HuH-7.5 (cell line): ENCODE measurements around the gene TLL1.

Experiments
- DNase-seq: peaks from one replicate; pipeline ENCODE4 v3.0.0; 2011; ENCODE audit warnings: low spot score

Gene TLL1

DNA sequence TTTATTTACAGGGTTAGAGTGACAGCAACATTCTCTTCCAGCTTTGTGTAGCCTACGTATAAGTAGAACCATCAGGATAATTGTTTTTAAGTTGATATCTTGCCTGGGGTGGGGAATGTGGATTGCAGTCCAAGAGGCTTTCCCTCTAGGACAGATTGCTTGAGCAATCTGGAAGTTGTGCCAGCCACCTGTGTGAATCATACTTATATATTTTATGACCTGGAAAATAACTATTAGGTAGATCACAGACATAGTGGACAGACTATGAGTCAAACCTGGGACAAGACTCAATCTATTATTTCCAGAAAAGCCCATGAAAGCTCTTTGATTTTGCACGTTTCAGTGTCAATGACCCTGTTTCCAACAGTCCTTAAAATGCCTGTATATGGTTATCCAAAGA lies 98.9 kb downstream of the TLL1 start:
- no peak for DNase-seq

DNA sequence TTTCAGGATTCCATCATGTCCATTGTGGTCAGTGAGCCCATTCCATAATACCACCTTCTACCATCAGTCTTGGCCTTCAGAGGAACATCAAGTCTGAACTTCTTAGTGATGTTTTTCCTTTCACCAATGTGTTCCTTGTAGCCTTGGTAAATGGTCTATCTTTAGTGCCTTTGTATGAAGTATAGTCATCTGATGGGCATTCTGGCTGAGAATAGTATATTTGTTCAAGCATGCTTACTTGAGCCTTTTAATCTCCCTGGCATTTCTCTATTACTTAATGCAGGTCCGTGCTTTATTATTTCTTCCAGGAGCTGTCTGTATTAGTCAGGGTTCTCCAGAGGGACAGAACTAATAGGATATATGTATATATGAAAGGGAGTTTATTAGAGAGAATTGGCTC lies 99.7 kb downstream of the TLL1 start:
- no peak for DNase-seq

DNA sequence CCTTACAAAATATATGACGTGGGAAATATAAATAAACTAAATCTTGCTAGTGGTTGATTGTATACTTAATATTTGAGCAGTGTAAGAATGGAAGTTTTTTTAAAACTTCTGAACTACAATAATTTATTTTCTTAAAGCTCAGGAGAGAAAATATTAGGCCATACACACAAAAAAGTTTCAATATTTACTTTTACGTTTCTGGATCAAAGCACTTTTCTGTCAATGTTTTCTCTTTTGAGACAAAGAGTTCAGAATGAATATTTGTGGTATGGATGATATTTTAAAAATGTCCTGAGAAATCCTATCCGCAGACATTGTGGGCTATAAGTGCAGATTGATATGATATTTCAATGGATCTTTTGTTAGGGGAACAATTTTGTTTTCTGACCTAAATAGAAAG lies 109.9 kb downstream of the TLL1 start:
- DNase-seq, result no peak

DNA sequence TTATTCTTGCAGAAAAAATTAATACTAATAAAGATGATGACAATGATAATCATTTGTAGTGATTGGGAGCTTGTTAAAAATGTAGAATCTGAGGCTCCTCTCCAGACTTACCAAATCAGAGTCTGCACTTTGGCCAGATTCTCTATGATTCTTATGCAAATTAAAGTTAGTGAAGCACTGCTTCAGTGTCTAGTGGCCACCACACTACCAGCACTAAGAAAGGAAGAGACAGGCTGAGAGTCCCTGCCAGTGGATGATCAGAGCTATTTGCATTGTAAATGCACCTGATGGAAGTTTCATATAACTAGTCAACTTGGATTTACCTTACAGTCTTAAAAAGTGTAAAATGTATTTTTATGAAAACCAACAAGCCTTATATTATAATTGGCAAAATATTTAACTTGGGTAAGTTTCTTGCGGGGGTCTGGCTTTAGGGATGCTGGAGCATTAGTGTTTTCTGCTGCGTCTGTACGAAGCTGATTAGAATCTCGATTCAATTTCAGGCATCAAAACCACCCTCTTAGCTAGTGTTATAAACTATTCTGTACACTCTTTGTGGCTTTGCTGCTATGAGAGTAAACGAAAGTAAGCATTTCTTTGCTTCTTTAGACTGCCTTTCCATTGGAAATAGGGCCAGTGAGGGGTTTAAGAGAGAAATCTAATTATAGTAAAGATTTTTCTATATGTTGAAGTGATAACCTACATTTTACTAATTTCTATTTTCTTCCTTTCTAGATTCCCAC lies 114.1 kb downstream of the TLL1 start:
- no peak for DNase-seq

DNA sequence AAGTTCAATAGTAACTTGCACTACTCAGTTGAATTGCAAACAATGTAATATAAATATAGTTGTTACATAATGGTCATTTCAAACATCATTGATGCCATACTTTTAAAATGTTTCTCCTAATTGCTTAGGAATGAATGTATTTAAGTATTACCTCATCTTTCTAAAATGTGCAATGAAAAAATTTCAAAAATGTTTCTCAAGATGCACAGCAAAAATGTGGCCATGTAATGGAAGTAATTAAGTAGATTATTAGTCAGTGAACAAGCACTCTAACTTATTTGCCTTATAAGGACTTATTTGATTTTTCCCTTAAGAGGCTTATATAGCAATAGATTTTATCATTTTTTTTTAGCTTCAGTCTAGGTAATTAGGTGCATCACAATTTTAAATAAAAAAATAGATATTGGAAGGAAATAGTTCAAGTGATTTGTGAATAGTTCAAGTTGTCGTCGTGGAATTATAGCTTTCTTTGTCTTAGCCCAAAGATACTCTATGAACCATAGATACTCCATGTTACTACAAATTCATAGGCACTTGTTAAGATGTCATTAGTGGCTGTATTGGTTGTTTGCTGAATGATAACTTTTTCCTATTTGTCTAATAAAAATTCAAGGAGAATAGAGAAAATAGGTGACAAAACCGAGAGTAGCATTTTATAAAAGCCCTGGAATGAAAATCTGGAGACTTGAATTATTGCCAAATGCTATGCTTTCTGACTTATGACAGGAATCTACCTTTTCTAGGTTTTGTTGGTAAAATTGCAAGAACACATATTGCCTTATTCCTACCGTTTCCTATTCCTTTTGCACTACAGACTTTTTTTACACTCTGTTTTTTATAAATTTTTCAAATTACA lies 118.5 kb downstream of the TLL1 start:
- DNase-seq, result no peak

DNA sequence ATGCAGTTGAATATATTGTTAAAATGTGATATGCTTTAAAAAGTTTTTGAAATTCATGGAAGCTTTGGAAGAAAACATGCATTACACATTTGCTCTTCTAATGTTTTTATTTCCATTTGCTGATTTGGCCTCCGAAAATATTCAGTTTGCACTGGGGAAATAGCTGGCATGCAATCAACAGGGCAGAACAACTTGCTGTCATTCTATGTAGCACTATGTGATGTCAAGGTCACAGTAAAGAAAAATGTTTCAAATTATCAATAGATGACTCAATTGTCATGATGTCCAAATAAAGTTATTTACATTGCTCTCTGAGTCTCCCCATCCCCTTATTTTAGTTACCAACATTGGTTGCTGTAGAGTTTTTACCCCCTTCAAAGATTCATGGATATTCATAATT lies 119.2 kb downstream of the TLL1 start:
- no peak for DNase-seq

DNA sequence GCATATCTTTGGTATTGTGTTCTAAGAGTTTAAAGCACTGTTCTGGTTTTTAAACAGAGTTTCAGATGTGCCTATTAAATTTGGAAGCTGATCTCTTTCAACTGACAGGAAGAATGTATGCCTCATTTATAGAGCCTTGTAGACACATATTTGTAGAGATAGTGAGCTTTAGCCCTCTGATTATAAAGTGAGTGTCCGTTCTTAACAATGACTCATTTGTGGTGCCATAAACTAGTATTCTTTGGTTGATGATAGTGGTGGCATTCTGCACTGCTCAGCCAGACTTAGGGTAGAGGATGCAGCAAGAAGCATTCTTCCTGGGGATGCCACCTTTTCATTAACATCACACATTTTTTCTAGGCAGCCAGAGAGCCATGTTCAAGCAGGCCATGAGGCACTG lies 121.7 kb downstream of the TLL1 start:
- DNase-seq, result no peak

DNA sequence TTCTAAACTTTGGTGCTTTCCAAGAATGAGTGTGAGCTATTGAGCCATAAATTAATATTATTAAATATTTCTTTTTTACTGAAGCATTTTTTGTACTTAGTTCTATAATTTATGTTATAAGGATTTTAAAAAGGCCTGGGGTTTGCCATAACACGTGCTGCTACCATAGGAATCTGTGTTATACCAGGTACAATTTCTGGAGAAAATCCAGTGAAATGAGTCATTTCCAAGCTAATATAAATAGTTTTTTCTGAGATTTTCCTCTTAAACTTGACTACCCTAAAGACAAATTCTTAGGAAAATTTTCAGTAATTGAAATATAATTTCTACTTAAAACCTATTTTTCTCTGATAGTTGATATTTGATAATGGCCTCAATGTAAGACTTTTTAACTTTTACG lies 130.8 kb downstream of the TLL1 start:
- DNase-seq, result no peak

DNA sequence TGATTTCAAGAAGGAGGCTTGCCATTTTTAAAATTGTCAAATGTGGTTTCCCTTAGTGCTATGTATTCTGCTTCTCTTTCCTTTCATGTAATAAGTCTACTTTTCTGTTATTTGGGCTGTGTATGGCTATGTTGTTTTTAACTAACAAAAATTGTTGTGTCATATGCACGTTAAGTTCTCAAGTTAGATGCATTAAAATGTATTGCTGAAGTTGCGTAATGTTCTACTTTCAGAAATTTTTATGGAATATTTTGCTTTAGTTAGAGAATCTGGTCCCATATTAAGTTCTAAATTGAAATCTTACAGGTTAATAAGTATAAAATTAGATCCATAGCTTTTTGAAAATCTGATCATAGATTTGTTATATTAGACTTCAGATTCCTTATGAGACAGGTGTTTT lies 133.2 kb downstream of the TLL1 start:
- DNase-seq, result no peak

DNA sequence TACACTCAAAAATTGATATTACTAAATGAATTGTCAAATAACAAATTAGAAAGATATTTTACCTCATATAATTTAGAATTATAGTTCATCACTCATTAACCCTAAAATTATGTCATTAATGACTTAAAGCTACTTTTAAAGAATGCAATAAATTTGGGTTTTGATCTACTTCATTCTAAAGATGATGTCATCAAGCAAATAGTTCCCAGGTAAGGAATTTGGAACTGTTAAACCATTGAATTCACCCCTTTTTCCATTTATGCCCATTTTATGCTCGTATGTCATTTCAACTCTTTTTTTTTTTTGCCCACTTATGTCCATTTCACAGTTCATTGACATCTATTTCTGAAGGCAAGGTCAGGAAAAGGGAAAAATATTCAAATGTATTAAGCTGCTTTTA lies 135.5 kb downstream of the TLL1 start:
- DNase-seq, result no peak

DNA sequence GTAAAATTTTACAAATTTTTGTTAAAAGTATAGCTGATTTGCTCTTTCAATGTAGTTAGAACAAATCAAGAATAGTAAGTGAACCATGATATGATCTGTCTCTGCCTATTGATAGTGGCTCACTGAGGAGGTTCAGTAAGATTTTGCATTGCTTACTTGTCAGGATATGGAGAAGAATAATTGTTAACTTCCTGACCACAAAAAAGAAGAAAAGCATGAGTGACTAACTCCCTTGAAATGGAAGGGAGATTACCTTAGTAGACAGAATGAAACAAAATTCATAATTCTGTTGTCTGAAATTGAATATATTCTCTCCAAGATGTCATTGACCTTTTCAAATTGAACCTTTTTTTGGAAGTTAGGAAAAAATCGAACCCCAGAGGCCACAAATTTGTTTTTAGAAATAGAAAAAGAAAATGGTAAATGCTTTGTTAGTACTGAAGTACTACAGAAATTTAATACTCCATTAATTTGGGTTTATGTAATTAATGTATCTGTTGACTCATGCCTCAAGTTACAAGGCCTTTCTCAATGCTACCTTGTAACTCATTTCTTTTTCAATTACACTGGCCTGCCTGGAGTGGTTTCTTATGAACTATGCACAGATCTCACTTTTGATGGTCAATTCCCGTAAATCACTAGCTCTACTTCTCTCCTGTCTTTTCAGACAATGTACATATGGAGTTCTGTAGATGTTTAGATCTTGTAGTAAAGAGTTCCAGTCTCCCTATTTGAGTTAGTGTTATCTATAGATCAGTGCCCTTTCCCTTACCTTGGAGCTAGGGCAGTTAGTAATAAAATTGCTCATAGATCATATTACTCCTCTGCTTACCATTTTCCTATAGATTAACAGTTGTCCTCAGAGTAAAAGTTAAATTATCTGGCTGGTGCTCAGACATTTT lies 139.3 kb downstream of the TLL1 start:
- DNase-seq, result no peak

DNA sequence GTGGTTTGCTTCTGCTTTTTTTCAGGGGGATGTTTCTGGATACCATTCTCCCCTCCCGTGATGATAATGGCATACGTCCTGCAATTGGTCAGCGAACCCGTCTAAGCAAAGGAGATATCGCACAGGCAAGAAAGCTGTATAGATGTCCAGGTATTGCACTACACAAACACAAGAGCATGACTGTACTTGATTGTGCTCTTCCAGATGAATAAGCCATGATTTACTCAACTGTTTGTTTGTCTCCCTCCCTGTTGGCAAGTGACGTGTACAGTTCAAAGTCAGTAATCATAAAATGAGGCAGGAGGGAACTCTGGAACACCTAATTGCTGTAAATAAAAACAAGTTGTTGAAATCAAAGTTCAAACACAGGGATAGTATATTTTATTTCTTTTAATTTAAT lies 141.4 kb downstream of the TLL1 start:
- no peak for DNase-seq

DNA sequence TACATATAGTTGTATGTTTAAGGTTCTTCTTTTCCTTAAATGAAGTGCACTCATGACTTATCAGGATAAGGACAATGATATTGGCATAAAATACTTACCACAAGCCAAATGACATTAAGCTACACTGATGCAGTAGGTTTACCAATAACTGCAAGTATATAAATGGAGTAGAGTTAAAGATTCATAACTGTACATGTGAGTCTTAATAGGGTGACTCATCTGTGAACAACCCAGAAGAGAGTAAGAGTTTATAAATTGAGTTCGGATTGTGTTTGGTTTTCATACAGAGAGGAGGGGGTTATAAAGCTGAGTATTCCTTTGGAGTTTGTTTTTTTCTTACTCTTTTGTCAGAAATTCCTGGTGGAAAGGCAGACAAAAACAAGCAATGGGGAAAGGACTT lies 144.8 kb downstream of the TLL1 start:
- no peak for DNase-seq

DNA sequence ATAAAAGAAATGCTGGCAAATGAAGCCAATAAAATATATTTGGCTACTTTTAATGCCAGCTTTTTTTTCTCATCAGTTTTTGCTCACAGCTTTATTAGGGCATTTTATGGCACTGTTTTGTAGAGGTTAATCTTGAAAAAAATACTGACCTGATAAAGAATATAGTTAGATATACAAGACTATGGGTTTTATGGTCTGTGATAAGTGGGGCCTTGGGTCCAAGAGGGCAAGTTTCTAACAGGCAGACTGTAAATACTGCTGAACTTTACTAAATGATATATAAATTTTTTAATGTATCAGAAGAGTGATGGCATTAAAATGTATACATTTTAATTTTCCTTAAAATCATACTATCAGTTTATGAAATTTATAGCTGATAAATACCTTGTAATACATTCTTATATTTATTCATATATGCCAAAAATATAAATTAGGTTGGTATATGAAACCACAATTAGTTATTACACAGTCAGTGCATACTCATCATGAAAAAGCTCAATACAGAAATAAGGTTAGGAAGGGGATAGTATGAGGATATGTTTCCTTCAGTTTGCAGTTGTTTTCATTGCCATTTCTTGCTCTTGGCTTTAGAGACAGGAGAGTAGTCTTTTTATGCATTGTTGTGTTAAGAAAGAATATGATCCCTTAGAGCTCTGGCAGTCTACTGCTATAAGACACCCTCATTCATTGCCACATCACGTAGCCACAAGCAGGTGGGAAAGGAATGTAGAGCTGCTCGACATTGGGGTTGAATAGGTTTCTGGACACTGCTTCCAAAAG lies 146.6 kb downstream of the TLL1 start:
- DNase-seq, result no peak

DNA sequence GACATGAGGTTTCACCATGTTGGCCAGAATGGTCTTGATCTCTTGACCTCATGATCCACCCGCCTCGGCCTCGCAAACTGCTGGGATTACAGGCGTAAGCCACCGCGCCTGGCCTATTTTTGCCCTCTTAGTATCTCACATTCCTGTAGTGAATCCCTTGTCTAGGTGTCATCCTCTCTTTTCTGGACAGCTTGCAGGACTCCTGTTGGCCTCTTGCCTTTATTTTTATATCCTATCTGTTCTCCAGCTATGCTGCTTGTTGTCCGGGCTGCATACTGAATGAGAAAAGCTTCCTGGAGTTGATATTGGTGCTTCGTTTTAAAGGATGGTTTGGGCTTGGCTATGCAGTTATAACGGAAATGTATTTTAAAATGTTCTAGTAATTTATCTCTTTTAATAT lies 148.6 kb downstream of the TLL1 start:
- no peak for DNase-seq

DNA sequence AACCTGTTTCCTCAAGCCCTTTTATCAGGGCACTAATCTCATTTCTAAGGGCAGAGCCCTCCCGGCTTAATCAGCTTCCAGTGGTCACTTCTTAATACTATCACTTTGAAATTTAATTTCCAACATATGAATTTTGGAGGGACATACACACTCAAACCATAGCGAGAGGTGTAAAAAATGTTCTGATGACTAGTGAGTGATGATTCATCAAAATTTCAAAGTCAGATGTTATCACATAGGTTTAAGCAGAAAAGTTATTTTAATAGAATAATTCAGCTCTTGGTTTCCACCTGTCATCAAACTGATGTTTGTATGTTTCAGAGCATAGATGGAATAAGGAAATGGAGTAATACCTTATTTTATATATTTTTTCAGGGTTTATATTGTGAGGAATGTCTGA lies 161.9 kb downstream of the TLL1 start:
- no peak for DNase-seq

DNA sequence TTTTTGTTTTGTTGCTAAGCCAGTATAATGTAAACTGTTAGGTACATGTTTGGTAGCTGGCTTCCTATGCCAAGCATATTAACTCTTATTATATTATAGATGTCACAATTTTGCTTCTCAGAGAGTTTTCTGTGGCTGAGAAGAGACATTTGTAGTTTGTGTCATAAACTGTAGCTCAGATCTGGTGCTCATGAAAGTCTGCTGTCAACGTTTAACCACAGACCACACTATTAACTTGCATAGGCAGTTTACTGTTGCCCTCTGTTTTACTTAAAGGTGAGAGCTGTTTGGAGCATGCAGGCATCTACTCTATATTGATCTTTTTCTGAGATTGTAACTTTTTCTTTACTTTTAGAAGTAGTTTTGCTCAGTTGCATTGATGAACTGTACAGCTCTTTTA lies 166.8 kb downstream of the TLL1 start:
- no peak for DNase-seq

DNA sequence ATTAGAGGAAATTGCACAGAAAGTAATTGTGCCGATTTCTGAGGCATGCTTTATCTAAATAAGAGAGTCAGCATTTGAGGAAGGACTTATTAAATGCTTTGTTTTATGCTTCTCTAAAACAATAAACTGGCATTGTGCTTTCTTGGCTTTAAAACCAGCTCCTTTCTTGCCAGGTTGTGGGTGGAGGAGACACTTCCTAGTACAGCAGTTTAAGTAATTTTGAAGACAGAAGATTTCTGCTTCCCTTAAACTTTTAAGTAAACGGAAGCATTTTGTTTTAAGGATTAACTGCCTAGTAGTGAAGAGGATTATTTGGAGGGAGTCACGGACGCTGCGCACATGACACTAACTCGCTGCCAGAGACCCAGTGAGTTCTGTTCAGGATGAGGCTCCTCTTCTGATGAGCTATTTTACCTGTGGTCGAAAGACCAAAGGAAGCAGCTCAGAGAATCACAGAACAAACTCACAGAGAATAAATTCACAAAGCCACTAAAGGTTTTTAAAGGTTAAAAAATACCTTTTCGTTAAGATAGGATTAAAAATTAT lies 169.5 kb downstream of the TLL1 start:
- no peak for DNase-seq

DNA sequence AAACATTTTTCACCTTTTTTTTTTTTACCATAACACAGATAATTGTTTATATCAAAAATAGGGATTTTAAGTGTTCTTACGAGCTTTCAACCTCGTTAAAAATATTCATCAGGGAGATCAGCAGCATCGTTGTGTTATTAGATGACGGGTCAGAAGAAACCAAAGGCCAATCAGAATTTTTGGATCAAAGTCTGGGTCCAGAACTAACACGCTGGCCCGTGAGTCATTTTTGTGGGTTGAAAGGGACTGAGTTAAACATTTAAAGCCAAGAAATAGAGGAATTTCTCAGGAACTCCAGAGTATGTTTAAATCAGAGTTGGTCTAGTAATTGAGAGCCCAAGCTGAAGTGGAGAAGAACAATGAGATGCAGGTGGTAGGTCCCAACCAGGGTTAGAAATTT lies 170.8 kb downstream of the TLL1 start:
- DNase-seq, result no peak

DNA sequence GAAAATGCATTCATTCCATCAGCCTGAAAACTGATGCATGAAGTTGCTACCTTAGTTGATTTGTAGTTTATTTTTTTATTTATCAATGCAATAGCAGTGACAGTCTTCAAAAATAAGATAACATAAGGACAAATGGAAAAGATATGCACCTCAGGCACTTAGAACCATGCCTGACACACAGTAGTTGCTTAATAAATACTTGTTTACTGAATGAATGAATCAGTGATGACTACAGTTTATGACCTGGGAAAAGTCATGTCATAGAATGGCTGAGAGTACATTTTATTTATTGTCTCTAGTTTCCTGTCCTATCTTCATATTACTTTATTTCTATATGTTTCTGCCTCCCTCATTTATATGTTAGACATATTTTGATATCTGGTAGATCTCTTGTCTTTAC lies 171.8 kb downstream of the TLL1 start:
- DNase-seq, result no peak

DNA sequence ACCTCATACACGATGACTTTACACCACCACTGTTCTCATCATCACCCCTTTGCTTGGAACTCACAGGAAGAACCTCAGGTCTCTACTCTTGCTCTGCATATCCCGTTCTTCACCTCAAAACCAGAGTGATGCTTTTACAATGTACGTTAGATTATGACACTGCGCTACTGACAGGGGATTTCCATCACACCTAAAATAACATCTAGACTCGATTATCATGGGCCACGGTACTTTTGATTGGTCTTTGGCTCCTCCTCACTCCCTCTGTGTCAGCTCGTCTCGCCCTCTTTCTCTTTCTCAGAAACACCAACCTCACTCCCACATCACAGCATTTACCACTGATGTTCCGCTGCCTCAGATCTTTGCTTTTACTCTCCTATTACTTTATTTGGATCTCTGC lies 172.4 kb downstream of the TLL1 start:
- no peak for DNase-seq

DNA sequence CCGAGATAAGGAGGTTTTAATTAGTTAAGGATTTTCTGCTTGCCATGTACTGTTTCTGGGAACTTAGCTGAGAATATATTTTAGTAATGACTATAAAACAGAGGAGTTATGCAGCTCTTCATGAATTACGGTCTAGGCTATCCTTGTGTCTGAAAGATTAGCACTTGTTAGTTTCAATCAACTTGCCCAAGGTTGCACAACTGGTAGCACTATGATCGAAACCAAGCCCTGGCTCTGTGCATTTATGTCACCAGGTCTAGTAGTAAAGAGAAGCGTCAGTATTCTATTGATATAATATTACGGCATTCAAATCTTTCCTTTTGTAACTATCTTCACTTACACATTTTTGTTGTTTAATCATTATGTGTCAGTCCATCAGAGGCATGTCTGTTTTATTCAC lies 176.0 kb downstream of the TLL1 start:
- DNase-seq, result no peak
